Measurements from ENCODE around the gene TBCCD1.
"Not testable (repeated sequence)": the region's sequence is repeated elsewhere in the genome, so short reads cannot be mapped to it uniquely, and the experiment has no call there.

The TBCCD1 gene

GRCh38 chr3:186552408-186553031 is 14.6 kb downstream of the TBCCD1 start:
- no peak for DNase-seq (ENCODE audit: low read depth)

- no peak for DNase-seq (ENCODE audit: low read depth)
Observed at GRCh38 chr3:186551387-186551786, 15.8 kb downstream of the TBCCD1 start.

GRCh38 chr3:186549497-186549896 is 17.6 kb downstream of the TBCCD1 start:
- DNase-seq (ENCODE audit: low read depth): no peak

GRCh38 chr3:186544281-186544680 is 22.9 kb downstream of the TBCCD1 start, which contains the start of gene CRYGS:
Gene CRYGS, minus strand, starts transcription at chr3:186544380. Its CDS starts 54 bp downstream, at chr3:186544326.
- DNase-seq (ENCODE audit: low read depth): no peak

GRCh38 chr3:186540835-186541226 is 26.3 kb downstream of the TBCCD1 start:
- DNase-seq (ENCODE audit: low read depth): no peak

- peak; percentile 75 for DNase-seq (ENCODE audit: low read depth)
Observed at GRCh38 chr3:186540221-186540834, 26.8 kb downstream of the TBCCD1 start.

GRCh38 chr3:186538779-186539178 is 28.4 kb downstream of the TBCCD1 start:
- DNase-seq (ENCODE audit: low read depth): no peak

- DNase-seq (ENCODE audit: low read depth): no peak
Observed at GRCh38 chr3:186536883-186537844, 30.0 kb downstream of the TBCCD1 start.

- no peak for DNase-seq (ENCODE audit: low read depth)
Observed at GRCh38 chr3:186534113-186534669, 32.9 kb downstream of the TBCCD1 start.

- DNase-seq (ENCODE audit: low read depth): no peak
Observed at GRCh38 chr3:186532598-186533072, 34.5 kb downstream of the TBCCD1 start.

- not testable (repeated sequence) for DNase-seq (ENCODE audit: low read depth)
Observed at GRCh38 chr3:186531694-186532093, 35.4 kb downstream of the TBCCD1 start.

- no peak for DNase-seq (ENCODE audit: low read depth)
Observed at GRCh38 chr3:186530415-186530814, 36.7 kb downstream of the TBCCD1 start.

GRCh38 chr3:186529201-186529999 is 37.7 kb downstream of the TBCCD1 start:
- no peak for DNase-seq (ENCODE audit: low read depth)

GRCh38 chr3:186526256-186526606 is 40.9 kb downstream of the TBCCD1 start:
- no peak for DNase-seq (ENCODE audit: low read depth)

- no peak for DNase-seq (ENCODE audit: low read depth)
Observed at GRCh38 chr3:186525369-186526255, 41.5 kb downstream of the TBCCD1 start.

- DNase-seq (ENCODE audit: low read depth): no peak
Observed at GRCh38 chr3:186524616-186525015, 42.5 kb downstream of the TBCCD1 start.

GRCh38 chr3:186523434-186523833 is 43.7 kb downstream of the TBCCD1 start:
- no peak for DNase-seq (ENCODE audit: low read depth)

GRCh38 chr3:186523022-186523421 is 44.1 kb downstream of the TBCCD1 start:
- DNase-seq (ENCODE audit: low read depth): no peak

GRCh38 chr3:186520957-186521842 is 45.9 kb downstream of the TBCCD1 start:
- DNase-seq (ENCODE audit: low read depth): no peak
